ENCODE measurements around the gene NKAIN2.

The NKAIN2 gene

GRCh38 chr6:124269733-124270132, 466.1 kb downstream of the NKAIN2 start:
- H3K27me3 ChIP-seq (ENCODE audit: control insufficient read depth in 3 of 3, insufficient read depth in 3 of 3, low read depth in 1 of 3, low read length in 3 of 3), result no peaks in the 10 kb centered on the region
- no peak overlapping the region for H3K4me3 ChIP-seq (ENCODE audit: low read length in 2 of 2)
- no peaks in the 10 kb centered on the region for H3K9me3 ChIP-seq (replicated peaks in 1 of 2; ENCODE audit: control insufficient read depth in 2 of 2, insufficient read depth in 1 of 2, low read depth in 1 of 2, low read length in 2 of 2)
- H2AK5ac ChIP-seq (ENCODE audit: low read depth, low read length), result no peak overlapping the region
- DNase-seq (ENCODE audit: low spot score), result no peak
- no peak overlapping the region for H3K14ac ChIP-seq (ENCODE audit: low read length)
- no peaks in the 10 kb centered on the region for H3K79me1 ChIP-seq (ENCODE audit: low read depth, low read length)
- no peak overlapping the region for H3K4ac ChIP-seq (ENCODE audit: low read length)
- no peak overlapping the region for H2BK5ac ChIP-seq (ENCODE audit: low read length)
- no peak overlapping the region for H2BK12ac ChIP-seq (ENCODE audit: low read length)
- no peak overlapping the region for H3K18ac ChIP-seq (ENCODE audit: low read length)
- H3K23ac ChIP-seq (ENCODE audit: low read depth, low read length, poor library complexity), result no peak overlapping the region
- H3K4me1 ChIP-seq (ENCODE audit: control insufficient read depth in 2 of 2, insufficient read depth in 1 of 2, low read depth in 1 of 2, low read length in 2 of 2), result peaks cover 0 to 1% of the 10 kb centered on the region in 2 donors
- H3K36me3 ChIP-seq (replicated peaks in 1 of 2; ENCODE audit: control insufficient read depth in 2 of 2, insufficient read depth in 2 of 2, low read length in 2 of 2), result no peaks in the 10 kb centered on the region
- H3K9ac ChIP-seq (ENCODE audit: low read depth, low read length, poor library complexity), result no peak overlapping the region
- H3K27ac ChIP-seq (replicated peaks; ENCODE audit: low read length), result no peak overlapping the region
- no peak overlapping the region for H4K91ac ChIP-seq (ENCODE audit: low read depth, low read length, poor library complexity)
- no peak overlapping the region for H3K4me2 ChIP-seq (ENCODE audit: insufficient read depth, low read length, poor library complexity, severe bottlenecking)
- H4K8ac ChIP-seq (ENCODE audit: low read depth, low read length), result no peak overlapping the region
- H2AFZ ChIP-seq (ENCODE audit: low read length), result no peak overlapping the region
- WGBS, 2 donors (ENCODE audit: extremely low coverage in 2 of 2, insufficient read length in 2 of 2, insufficient replicate concordance in 1 of 2), result no CpG with 5 or more reads among the region's 3 CpGs
- no peak overlapping the region for H2BK120ac ChIP-seq (ENCODE audit: low read depth, low read length)
- no peak overlapping the region for H2BK15ac ChIP-seq (ENCODE audit: low read length)

DNA sequence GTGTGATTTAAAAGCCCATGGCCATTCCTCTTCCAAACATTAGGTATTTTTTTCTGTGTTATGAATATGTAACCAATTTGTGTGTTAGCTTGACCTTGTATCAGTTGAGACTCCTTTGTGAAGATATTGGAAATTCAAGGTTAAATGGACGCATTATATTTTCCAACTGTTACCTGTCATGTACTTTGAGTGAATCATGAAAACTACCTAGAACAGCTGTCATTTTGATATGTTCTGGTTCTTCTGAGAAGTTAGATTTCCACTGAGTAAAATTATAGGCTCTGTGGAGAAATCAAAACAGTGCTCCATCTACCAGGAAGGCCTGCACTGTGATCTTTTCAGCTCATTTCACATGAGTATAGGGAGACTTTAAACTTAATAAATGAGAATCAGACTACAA, 470.0 kb downstream of the NKAIN2 start:
- no peak overlapping the region for H2AK5ac ChIP-seq (ENCODE audit: low read depth, low read length)
- H3K27ac ChIP-seq (replicated peaks; ENCODE audit: low read length), result no peak overlapping the region
- H2BK5ac ChIP-seq (ENCODE audit: low read length), result no peak overlapping the region
- H3K9ac ChIP-seq (ENCODE audit: low read depth, low read length, poor library complexity), result no peak overlapping the region
- no peaks in the 10 kb centered on the region for H3K79me1 ChIP-seq (ENCODE audit: low read depth, low read length)
- H3K4ac ChIP-seq (ENCODE audit: low read length), result no peak overlapping the region
- no peaks in the 10 kb centered on the region for H3K36me3 ChIP-seq (replicated peaks in 1 of 2; ENCODE audit: control insufficient read depth in 2 of 2, insufficient read depth in 2 of 2, low read length in 2 of 2)
- H2BK12ac ChIP-seq (ENCODE audit: low read length), result no peak overlapping the region
- H2AFZ ChIP-seq (ENCODE audit: low read length), result no peak overlapping the region
- no peaks in the 10 kb centered on the region for H3K4me1 ChIP-seq (ENCODE audit: control insufficient read depth in 2 of 2, insufficient read depth in 1 of 2, low read depth in 1 of 2, low read length in 2 of 2)
- no peak overlapping the region for H3K4me3 ChIP-seq (ENCODE audit: low read length in 2 of 2)
- H3K18ac ChIP-seq (ENCODE audit: low read length), result no peak overlapping the region
- H3K23ac ChIP-seq (ENCODE audit: low read depth, low read length, poor library complexity), result no peak overlapping the region
- H4K8ac ChIP-seq (ENCODE audit: low read depth, low read length), result no peak overlapping the region
- H4K91ac ChIP-seq (ENCODE audit: low read depth, low read length, poor library complexity), result no peak overlapping the region
- no peak overlapping the region for H2BK120ac ChIP-seq (ENCODE audit: low read depth, low read length)
- no CpG with 5 or more reads among the region's 1 CpG for WGBS, 2 donors (ENCODE audit: extremely low coverage in 2 of 2, insufficient read length in 2 of 2, insufficient replicate concordance in 1 of 2)
- no peak overlapping the region for H3K14ac ChIP-seq (ENCODE audit: low read length)
- H2BK15ac ChIP-seq (ENCODE audit: low read length), result no peak overlapping the region
- no peak for DNase-seq (ENCODE audit: low spot score)
- H3K9me3 ChIP-seq (replicated peaks in 1 of 2; ENCODE audit: control insufficient read depth in 2 of 2, insufficient read depth in 1 of 2, low read depth in 1 of 2, low read length in 2 of 2), result no peaks in the 10 kb centered on the region
- no peak overlapping the region for H3K4me2 ChIP-seq (ENCODE audit: insufficient read depth, low read length, poor library complexity, severe bottlenecking)
- no peaks in the 10 kb centered on the region for H3K27me3 ChIP-seq (ENCODE audit: control insufficient read depth in 3 of 3, insufficient read depth in 3 of 3, low read depth in 1 of 3, low read length in 3 of 3)

DNA sequence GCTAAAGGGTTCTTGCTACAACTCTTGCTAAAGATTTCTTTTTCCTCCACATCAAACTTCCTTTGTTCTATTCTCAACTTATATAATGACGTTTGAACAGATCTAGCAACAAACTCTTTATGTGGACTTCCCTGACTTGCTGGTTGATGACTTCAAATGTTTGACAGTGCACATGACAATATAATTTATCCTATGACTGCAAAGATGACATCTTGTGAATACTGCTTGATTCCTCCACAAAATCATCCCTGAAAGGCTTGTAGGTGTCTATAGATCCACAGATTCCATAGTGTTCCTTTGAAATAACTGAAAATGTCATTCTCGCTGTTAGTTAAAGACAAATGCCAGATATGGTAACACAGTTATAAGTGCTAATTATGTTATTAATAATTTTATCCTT, 478.9 kb downstream of the NKAIN2 start:
- Histone ChIP-seq H3K9ac (ENCODE audit: low read depth, low read length, poor library complexity) (no peak overlapping the region), H4K91ac (ENCODE audit: low read depth, low read length, poor library complexity) (no peak overlapping the region), H3K27me3 (ENCODE audit: control insufficient read depth in 3 of 3, insufficient read depth in 3 of 3, low read depth in 1 of 3, low read length in 3 of 3) (no peaks in the 10 kb centered on the region), H2BK5ac (ENCODE audit: low read length) (no peak overlapping the region), H3K4ac (ENCODE audit: low read length) (no peak overlapping the region), H2AFZ (ENCODE audit: low read length) (no peak overlapping the region), H3K4me1 (ENCODE audit: control insufficient read depth in 2 of 2, insufficient read depth in 1 of 2, low read depth in 1 of 2, low read length in 2 of 2) (no peaks in the 10 kb centered on the region), H3K23ac (ENCODE audit: low read depth, low read length, poor library complexity) (no peak overlapping the region), H3K79me1 (ENCODE audit: low read depth, low read length) (no peaks in the 10 kb centered on the region), H3K18ac (ENCODE audit: low read length) (no peak overlapping the region), H2BK120ac (ENCODE audit: low read depth, low read length) (no peak overlapping the region), H2BK15ac (ENCODE audit: low read length) (no peak overlapping the region), H3K4me2 (ENCODE audit: insufficient read depth, low read length, poor library complexity, severe bottlenecking) (no peak overlapping the region), H3K4me3 (ENCODE audit: low read length in 2 of 2) (no peak overlapping the region), H2BK12ac (ENCODE audit: low read length) (no peak overlapping the region), H3K14ac (ENCODE audit: low read length) (no peak overlapping the region), H2AK5ac (ENCODE audit: low read depth, low read length) (no peak overlapping the region), H3K9me3 (replicated peaks in 1 of 2; ENCODE audit: control insufficient read depth in 2 of 2, insufficient read depth in 1 of 2, low read depth in 1 of 2, low read length in 2 of 2) (no peaks in the 10 kb centered on the region), H4K8ac (ENCODE audit: low read depth, low read length) (no peak overlapping the region), H3K27ac (replicated peaks; ENCODE audit: low read length) (no peak overlapping the region), H3K36me3 (replicated peaks in 1 of 2; ENCODE audit: control insufficient read depth in 2 of 2, insufficient read depth in 2 of 2, low read length in 2 of 2) (no peaks in the 10 kb centered on the region)
- WGBS, 2 donors (ENCODE audit: extremely low coverage in 2 of 2, insufficient read length in 2 of 2, insufficient replicate concordance in 1 of 2), result no CpG with 5 or more reads among the region's 2 CpGs
- DNase-seq (ENCODE audit: low spot score), result no peak

GRCh38 chr6:124283486-124283885, 479.8 kb downstream of the NKAIN2 start:
- Histone ChIP-seq H2AK5ac (ENCODE audit: low read depth, low read length) (no peak overlapping the region), H3K27ac (replicated peaks; ENCODE audit: low read length) (no peak overlapping the region), H3K9me3 (replicated peaks in 1 of 2; ENCODE audit: control insufficient read depth in 2 of 2, insufficient read depth in 1 of 2, low read depth in 1 of 2, low read length in 2 of 2) (no peaks in the 10 kb centered on the region), H3K9ac (ENCODE audit: low read depth, low read length, poor library complexity) (no peak overlapping the region), H3K36me3 (replicated peaks in 1 of 2; ENCODE audit: control insufficient read depth in 2 of 2, insufficient read depth in 2 of 2, low read length in 2 of 2) (no peaks in the 10 kb centered on the region), H3K79me1 (ENCODE audit: low read depth, low read length) (no peaks in the 10 kb centered on the region), H4K91ac (ENCODE audit: low read depth, low read length, poor library complexity) (no peak overlapping the region), H3K27me3 (ENCODE audit: control insufficient read depth in 3 of 3, insufficient read depth in 3 of 3, low read depth in 1 of 3, low read length in 3 of 3) (no peaks in the 10 kb centered on the region), H3K4me3 (ENCODE audit: low read length in 2 of 2) (no peak overlapping the region), H2BK5ac (ENCODE audit: low read length) (no peak overlapping the region), H2BK15ac (ENCODE audit: low read length) (no peak overlapping the region), H3K23ac (ENCODE audit: low read depth, low read length, poor library complexity) (no peak overlapping the region), H2BK120ac (ENCODE audit: low read depth, low read length) (no peak overlapping the region), H3K14ac (ENCODE audit: low read length) (no peak overlapping the region), H4K8ac (ENCODE audit: low read depth, low read length) (no peak overlapping the region), H3K4me1 (ENCODE audit: control insufficient read depth in 2 of 2, insufficient read depth in 1 of 2, low read depth in 1 of 2, low read length in 2 of 2) (no peaks in the 10 kb centered on the region), H2AFZ (ENCODE audit: low read length) (no peak overlapping the region), H3K4me2 (ENCODE audit: insufficient read depth, low read length, poor library complexity, severe bottlenecking) (no peak overlapping the region), H2BK12ac (ENCODE audit: low read length) (no peak overlapping the region), H3K4ac (ENCODE audit: low read length) (no peak overlapping the region), H3K18ac (ENCODE audit: low read length) (no peak overlapping the region)
- WGBS, 2 donors (ENCODE audit: extremely low coverage in 2 of 2, insufficient read length in 2 of 2, insufficient replicate concordance in 1 of 2), result no CpG with 5 or more reads among the region's 1 CpG
- DNase-seq (ENCODE audit: low spot score), result no peak
